A549 (cell line): ENCODE measurements around the gene PRMT3. TPM values are rescaled to one million over a fixed set of nuclear protein-coding genes. Genes with fewer than 3 reads are reported as not detected.

Source experiments
- ATAC-seq, 2 experiments: fragments of 200-7000 bp in 1 of 2; fragments of >200 bp in 1 of 2; cut with Nextera tagmentation in 1 of 2; cut with Tn5 transposase in 1 of 2; 3 replicates each; pipeline versions ENCODE4 v1.8.0 to v1.9.1; 2018 to 2020; ENCODE audit warnings: mild to moderate bottlenecking in 1 of 2, moderate library complexity in 1 of 2
- CTCF ChIA-PET: fragments of 300-600 bp; sonication (Branson Sonifier 250); formaldehyde crosslinking; extraction: SDS; loops from one replicate; lab custom pipeline; 2021; ENCODE audit warnings: antibody characterized with exemption, inconsistent platforms; lab: Yijun Ruan, JAX
- POLR2A ChIA-PET: fragments of 350-600 bp; formaldehyde crosslinking; extraction: SDS; loops from one replicate; lab custom pipeline; 2021; ENCODE audit warnings: antibody characterized with exemption, inconsistent platforms; lab: Yijun Ruan, JAX
- DNase-seq, 2 experiments: peaks; one replicate each; pipeline versions ENCODE4 v3.0.0 to v3.0.0-alpha.2; 2011 to 2016; ENCODE audit warnings: low read depth in 1 of 2, low spot score in 1 of 2
- FAIRE-seq: peaks from 2 replicates; lab custom pipeline; 2011; peaks lifted over from hg19 to GRCh38; lab: Jason Lieb, UNC
- H3K27ac ChIP-seq, 2 experiments: fragments of >200 bp; sonication (Bioruptor Twin); formaldehyde crosslinking; 3 replicates each; pipeline ENCODE4 v1.5.1; 2016 to 2017
- H3K4me1 ChIP-seq: fragments of >200 bp; sonication (Bioruptor Twin); formaldehyde crosslinking; 3 replicates; pipeline ENCODE4 v1.6.1; 2016
- H3K4me2 ChIP-seq: fragments of >200 bp; sonication (Bioruptor Twin); formaldehyde crosslinking; 3 replicates; pipeline ENCODE4 v1.6.1; 2016
- H3K4me3 ChIP-seq: fragments of >200 bp; sonication (Bioruptor Twin); formaldehyde crosslinking; 3 replicates; pipeline ENCODE4 v1.5.1; 2016
- H3K9me3 ChIP-seq: fragments of >200 bp; sonication (Bioruptor Twin); formaldehyde crosslinking; 3 replicates; pipeline ENCODE4 v1.6.1; 2016
- EP300 ChIP-seq, 2 experiments: fragments of >200 bp; sonication (Bioruptor Twin); formaldehyde crosslinking; IDR thresholded peaks; 2 replicates in 1 of 2; 3 replicates in 1 of 2; pipeline ENCODE4 v1.6.1; 2016 to 2017
- HOXA7 ChIP-seq: fragments of 250-450 bp; sonication (Bioruptor Pico); IDR thresholded peaks from 2 replicates; pipeline ENCODE4 v1.5.0; 2020; ENCODE audit warnings: mild to moderate bottlenecking, moderate library complexity
- RAD21 ChIP-seq, 2 experiments: fragments of >200 bp in 1 of 2; sonication (Bioruptor Twin) in 1 of 2; formaldehyde crosslinking in 1 of 2; IDR thresholded peaks in 1 of 2; conservative IDR thresholded peaks in 1 of 2; 2 replicates in 1 of 2; 3 replicates in 1 of 2; pipeline ENCODE4 v1.6.1; 2012 to 2018; ENCODE audit warnings: inconsistent platforms in 1 of 2
- RFX5 ChIP-seq: fragments of 450-650 bp; IDR thresholded peaks from 2 replicates; pipeline ENCODE4 v1.7.1; 2014; ENCODE audit warnings: antibody characterized with exemption, mild to moderate bottlenecking, moderate library complexity
- SMC3 ChIP-seq: fragments of >200 bp; sonication (Bioruptor Twin); formaldehyde crosslinking; IDR thresholded peaks from 3 replicates; pipeline ENCODE4 v1.6.1; 2018; ENCODE audit warnings: inconsistent platforms
- ZNF302 ChIP-seq: fragments of 250-450 bp; sonication (Bioruptor Pico); IDR thresholded peaks from 2 replicates; pipeline ENCODE4 v1.9.0; 2021; ENCODE audit warnings: inconsistent platforms, mild to moderate bottlenecking, moderate library complexity
- WGBS: methylation state at CpG from one replicate; pipeline ENCODE4 v1.1.6; 2017; ENCODE audit errors: missing lambda C conversion rate; 5-methylcytosine and 5-hydroxymethylcytosine counted together
- polyA plus RNA-seq, 4 experiments: library from polyadenylated mRNA; depleted of rRNA in 3 of 4; stranded (reverse); fragments of >200 nt; fragmentation: RNase III in 1 of 4; extraction: RNeasy Plus Mini Kit Qiagen cat#74134 plus additional on column Dnase treatment in 1 of 4; gene quantifications; 2 replicates in 3 of 4; 3 replicates in 1 of 4; pipeline ENCODE4 v1.2.3, GENCODE V29; 2011 to 2017
- TF ChIP-seq, protein P1 (sequence below): fragments of 200-600 bp; sonication (generic); IDR thresholded peaks from 2 replicates; pipeline ENCODE4 v1.6.1; 2016; ENCODE audit warnings: antibody characterized with exemption, mild to moderate bottlenecking, moderate library complexity
- TF ChIP-seq, protein P2 (sequence below): fragments of 250-450 bp; sonication (Bioruptor Pico); IDR thresholded peaks from 2 replicates; pipeline ENCODE4 v1.5.0; 2020; ENCODE audit warnings: low read depth, mild to moderate bottlenecking, moderate library complexity
- TF ChIP-seq, protein P3 (sequence below): fragments of >200 bp; sonication (Bioruptor Twin); formaldehyde crosslinking; IDR thresholded peaks from 2 replicates; pipeline ENCODE4 v1.6.1; 2016
- TF ChIP-seq, protein P4 (sequence below): fragments of >200 bp; sonication (Bioruptor Twin); formaldehyde crosslinking; IDR thresholded peaks from 3 replicates; pipeline ENCODE4 v1.5.1; 2016

The PRMT3 gene
- polyA plus RNA-seq, 2 of the 4 experiments (the other 2 are of a cell fraction) = 34.6 to 53.9 TPM

DNA sequence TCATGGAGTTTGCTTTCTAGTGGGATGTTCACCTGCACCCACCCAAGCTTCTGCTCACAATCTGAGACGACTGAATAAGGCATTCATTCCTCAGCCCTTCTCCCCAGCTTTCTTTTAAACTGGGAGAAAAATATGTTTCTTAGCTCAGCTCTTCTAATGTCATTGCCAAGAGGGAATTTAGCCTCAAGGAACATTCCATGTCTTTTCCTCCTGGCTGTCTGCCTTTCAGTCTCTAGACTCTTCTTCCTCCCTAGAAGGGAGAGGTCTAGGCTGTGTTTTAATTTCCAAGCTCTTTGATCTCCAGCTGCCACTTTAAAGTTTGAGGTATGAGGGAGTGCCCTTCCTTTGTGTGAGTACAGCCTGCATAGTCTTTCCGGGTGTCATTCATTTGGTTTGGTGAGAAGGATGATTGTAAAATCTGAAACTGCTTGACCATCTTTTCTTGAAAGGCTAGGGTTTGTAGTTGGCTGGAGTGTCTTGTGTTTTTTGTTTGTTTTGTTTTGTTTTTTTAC is 35.7 kb upstream of the PRMT3 start:
- DNase-seq = no peak
- no peak for FAIRE-seq
- Histone ChIP-seq H3K4me1 (peaks cover 13% of the 10 kb centered on the region), H3K4me2 (no peak overlapping the region)
- ChIA-PET CTCF (interaction anchor here (1.2 to 7.3 kb wide), 6 partner anchors 9 to 450 kb away, joined by 3 to 123 read pairs (median 6); partner anchors contain the start of gene HTATIP2), POLR2A (no interaction called here)
- TF ChIP-seq ZNF302 (CRISPR knock-in tag) (no peak), RFX5 (no peak)
- TF ChIP-seq, protein P1, sequence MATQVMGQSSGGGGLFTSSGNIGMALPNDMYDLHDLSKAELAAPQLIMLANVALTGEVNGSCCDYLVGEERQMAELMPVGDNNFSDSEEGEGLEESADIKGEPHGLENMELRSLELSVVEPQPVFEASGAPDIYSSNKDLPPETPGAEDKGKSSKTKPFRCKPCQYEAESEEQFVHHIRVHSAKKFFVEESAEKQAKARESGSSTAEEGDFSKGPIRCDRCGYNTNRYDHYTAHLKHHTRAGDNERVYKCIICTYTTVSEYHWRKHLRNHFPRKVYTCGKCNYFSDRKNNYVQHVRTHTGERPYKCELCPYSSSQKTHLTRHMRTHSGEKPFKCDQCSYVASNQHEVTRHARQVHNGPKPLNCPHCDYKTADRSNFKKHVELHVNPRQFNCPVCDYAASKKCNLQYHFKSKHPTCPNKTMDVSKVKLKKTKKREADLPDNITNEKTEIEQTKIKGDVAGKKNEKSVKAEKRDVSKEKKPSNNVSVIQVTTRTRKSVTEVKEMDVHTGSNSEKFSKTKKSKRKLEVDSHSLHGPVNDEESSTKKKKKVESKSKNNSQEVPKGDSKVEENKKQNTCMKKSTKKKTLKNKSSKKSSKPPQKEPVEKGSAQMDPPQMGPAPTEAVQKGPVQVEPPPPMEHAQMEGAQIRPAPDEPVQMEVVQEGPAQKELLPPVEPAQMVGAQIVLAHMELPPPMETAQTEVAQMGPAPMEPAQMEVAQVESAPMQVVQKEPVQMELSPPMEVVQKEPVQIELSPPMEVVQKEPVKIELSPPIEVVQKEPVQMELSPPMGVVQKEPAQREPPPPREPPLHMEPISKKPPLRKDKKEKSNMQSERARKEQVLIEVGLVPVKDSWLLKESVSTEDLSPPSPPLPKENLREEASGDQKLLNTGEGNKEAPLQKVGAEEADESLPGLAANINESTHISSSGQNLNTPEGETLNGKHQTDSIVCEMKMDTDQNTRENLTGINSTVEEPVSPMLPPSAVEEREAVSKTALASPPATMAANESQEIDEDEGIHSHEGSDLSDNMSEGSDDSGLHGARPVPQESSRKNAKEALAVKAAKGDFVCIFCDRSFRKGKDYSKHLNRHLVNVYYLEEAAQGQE = no peak
- TF ChIP-seq, protein P2, sequence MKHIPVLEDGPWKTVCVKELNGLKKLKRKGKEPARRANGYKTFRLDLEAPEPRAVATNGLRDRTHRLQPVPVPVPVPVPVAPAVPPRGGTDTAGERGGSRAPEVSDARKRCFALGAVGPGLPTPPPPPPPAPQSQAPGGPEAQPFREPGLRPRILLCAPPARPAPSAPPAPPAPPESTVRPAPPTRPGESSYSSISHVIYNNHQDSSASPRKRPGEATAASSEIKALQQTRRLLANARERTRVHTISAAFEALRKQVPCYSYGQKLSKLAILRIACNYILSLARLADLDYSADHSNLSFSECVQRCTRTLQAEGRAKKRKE (CRISPR knock-in tag) = no peak
- TF ChIP-seq, all 56 proteins: peak for 0
- 31% methylated on average over 2 of the region's 2 CpGs for WGBS
- Histone ChIP-seq H3K9me3 (no peaks in the 10 kb centered on the region), H3K4me3 (no peak overlapping the region), H3K27ac (no peak overlapping the region)
- ATAC-seq = no peak

DNA sequence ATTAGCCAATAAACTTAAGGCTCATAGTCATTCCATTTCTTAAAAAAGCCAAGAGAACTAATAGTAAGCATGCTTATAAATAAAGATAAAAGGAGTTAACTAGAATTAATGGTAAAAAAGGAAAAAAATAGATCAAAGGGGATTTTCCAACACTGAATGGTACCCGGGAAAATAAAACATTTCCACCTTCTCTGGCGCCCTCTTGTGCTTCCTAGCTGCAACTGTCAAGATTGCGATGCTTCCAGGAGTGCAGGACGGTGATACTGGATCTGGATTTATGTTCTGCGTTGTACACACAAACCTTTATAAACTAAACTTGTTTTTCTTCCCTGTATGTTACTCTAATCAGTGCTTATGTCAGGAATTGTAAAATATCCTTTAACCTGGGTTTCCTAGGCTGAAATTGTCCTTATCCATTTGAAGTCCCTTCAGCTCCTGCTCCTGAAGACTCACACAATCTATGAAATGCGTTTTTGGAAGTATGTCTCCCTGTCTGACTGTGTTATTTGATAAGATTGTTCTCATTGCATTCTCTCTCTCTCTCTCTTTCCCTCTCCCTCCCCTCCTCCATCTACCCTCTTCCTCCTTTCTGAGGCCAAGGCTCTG is 33.6 kb upstream of the PRMT3 start:
- H3K9me3 ChIP-seq = no peaks in the 10 kb centered on the region
- H3K27ac ChIP-seq = no peak overlapping the region
- H3K4me3 ChIP-seq = no peak overlapping the region
- FAIRE-seq = no peak
- TF ChIP-seq SMC3 (peak; percentile 69), RAD21 (conservative IDR thresholded peaks at IDR 0.05 in 1 of 2, IDR thresholded peaks at IDR 0.05 in 1 of 2) (peak; percentile 71 to 73), EP300 (IDR thresholded peaks at IDR 0.05) (no peak), HOXA7 (no peak)
- TF ChIP-seq, protein P3, sequence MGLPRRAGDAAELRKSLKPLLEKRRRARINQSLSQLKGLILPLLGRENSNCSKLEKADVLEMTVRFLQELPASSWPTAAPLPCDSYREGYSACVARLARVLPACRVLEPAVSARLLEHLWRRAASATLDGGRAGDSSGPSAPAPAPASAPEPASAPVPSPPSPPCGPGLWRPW = no peak
- TF ChIP-seq, protein P4, sequence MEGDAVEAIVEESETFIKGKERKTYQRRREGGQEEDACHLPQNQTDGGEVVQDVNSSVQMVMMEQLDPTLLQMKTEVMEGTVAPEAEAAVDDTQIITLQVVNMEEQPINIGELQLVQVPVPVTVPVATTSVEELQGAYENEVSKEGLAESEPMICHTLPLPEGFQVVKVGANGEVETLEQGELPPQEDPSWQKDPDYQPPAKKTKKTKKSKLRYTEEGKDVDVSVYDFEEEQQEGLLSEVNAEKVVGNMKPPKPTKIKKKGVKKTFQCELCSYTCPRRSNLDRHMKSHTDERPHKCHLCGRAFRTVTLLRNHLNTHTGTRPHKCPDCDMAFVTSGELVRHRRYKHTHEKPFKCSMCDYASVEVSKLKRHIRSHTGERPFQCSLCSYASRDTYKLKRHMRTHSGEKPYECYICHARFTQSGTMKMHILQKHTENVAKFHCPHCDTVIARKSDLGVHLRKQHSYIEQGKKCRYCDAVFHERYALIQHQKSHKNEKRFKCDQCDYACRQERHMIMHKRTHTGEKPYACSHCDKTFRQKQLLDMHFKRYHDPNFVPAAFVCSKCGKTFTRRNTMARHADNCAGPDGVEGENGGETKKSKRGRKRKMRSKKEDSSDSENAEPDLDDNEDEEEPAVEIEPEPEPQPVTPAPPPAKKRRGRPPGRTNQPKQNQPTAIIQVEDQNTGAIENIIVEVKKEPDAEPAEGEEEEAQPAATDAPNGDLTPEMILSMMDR = peak; percentile 86
- POLR2A ChIA-PET = no interaction called here
- peak overlapping the region; percentile 26; the same call in 2 of the 3 replicates for H3K4me2 ChIP-seq
- ATAC-seq = peak; percentile 68 to 82; a peak in 3 of 6 replicates
- H3K4me1 ChIP-seq = peaks cover 13% of the 10 kb centered on the region
- 11% methylated on average over 6 of the region's 6 CpGs for whole genome bisulfite sequencing
- peak; percentile 44 to 51 for DNase-seq
- CTCF ChIA-PET = interaction anchor here (0.8 to 7.3 kb wide), 34 partner anchors 9 to 1283 kb away, joined by 3 to 123 read pairs (median 4); partner anchors contain the start of gene HTATIP2
